ENCODE results near the gene ZNF329.

DNA sequence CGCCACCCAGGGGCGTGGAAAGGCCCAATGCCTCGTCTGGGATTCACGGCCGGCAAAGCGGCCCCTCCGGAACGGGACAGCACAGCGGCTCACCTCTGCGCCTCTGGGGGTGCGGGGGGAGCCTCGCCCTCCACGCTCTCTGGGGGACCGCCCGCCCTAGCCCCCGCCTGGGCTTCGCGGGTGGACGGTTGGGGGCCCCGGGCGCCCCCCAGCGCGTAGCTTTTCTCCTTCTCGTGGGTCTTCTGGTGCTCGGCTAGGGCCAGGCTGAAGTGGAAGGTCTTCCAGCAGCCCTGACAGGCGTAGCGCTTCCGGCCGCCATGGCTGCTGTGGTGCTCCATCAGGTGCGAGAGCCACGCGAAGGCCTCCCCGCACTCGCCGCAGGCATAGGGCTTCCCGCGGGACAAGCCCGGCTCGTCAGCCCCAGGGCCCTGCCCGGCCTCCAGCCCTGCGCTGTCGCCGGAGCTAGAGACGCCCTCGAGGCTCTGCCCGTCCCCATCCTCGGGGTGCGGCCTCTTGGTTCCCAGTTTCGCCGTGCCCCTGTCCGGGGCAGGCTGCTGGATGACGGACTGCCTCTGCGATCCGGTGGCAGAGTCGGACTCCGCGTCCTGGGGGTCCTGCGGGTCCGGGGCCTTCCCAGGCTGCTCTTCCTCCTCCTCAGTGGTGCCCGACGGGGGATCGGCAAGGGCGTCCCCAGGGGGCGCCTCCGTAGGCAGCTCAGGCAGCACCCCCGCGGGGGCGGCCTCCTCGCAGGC is 65.8 kb downstream of the ZNF329 start:
- no peak for TF ChIP-seq POLR2A (IDR thresholded peaks at IDR 0.05; ENCODE audit: low read length)
- no peak for TF ChIP-seq GATA1 (IDR thresholded peaks at IDR 0.05; ENCODE audit: low read depth, low read length)
